OCI-LY7 (cell line): Measurements from ENCODE around the gene LSR. TPM values are rescaled to one million over a fixed set of nuclear protein-coding genes. Genes with fewer than 3 reads are reported as not detected.

Source experiments
- BruUV-seq: library from RNA; stranded (reverse); fragments of 400-500 nt; replicated peaks from 2 replicates; lab custom pipeline; 2021; lab: Mats Ljungman, UMichigan
- CTCF ChIA-PET: fragments of 300-600 bp; sonication (Branson Sonifier 250); formaldehyde crosslinking; loops from one replicate; lab custom pipeline; 2022; ENCODE audit warnings: antibody characterized with exemption; ENCODE audit not compliant: unreplicated experiment; lab: Charles Lee
- POLR2A ChIA-PET: fragments of 300-600 bp; sonication (Branson Sonifier 250); formaldehyde crosslinking; loops from one replicate; lab custom pipeline; 2022; ENCODE audit warnings: antibody characterized with exemption; lab: Charles Lee
- DNase-seq: peaks from one replicate; pipeline ENCODE4 v3.0.0-alpha.2; 2015; ENCODE audit warnings: low spot score
- H2AFZ ChIP-seq: fragments of 200-600 bp; sonication (generic), shearing (Covaris generic); 2 replicates; pipeline ENCODE4 v1.6.1; 2014; ENCODE audit warnings: mild to moderate bottlenecking, antibody characterized with exemption, low read length, moderate library complexity
- H3K27ac ChIP-seq: fragments of 200-600 bp; sonication (generic); 2 replicates; pipeline ENCODE4 v1.5.1; 2014; ENCODE audit warnings: mixed run types, low read depth, mild to moderate bottlenecking, moderate library complexity, low read length, inconsistent platforms; ENCODE audit not compliant: poor library complexity, severe bottlenecking
- H3K36me3 ChIP-seq: fragments of 200-600 bp; sonication (generic); 2 replicates; pipeline ENCODE4 v1.6.1; 2014; ENCODE audit warnings: mild to moderate bottlenecking, antibody characterized with exemption, low read length, moderate library complexity, mixed read lengths; ENCODE audit not compliant: insufficient read depth
- H3K4me1 ChIP-seq: fragments of 200-600 bp; sonication (generic); 2 replicates; pipeline ENCODE4 v1.5.1; 2014; ENCODE audit warnings: mild to moderate bottlenecking, low read length; ENCODE audit not compliant: insufficient read depth, poor library complexity, severe bottlenecking
- H3K4me2 ChIP-seq: fragments of 200-600 bp; sonication (generic); 2 replicates; pipeline ENCODE4 v1.6.1; 2014; ENCODE audit warnings: mild to moderate bottlenecking, low read length
- H3K4me3 ChIP-seq: fragments of 200-600 bp; sonication (generic); 2 replicates; pipeline ENCODE4 v1.5.1; 2014; ENCODE audit warnings: mild to moderate bottlenecking, low read depth, low read length; ENCODE audit not compliant: poor library complexity, severe bottlenecking
- H3K79me2 ChIP-seq: fragments of 200-600 bp; sonication (generic); 2 replicates; pipeline ENCODE4 v1.6.1; 2016; ENCODE audit warnings: low read depth, mild to moderate bottlenecking, low read length, moderate library complexity, mixed read lengths; ENCODE audit not compliant: insufficient read depth
- H3K9me2 ChIP-seq: fragments of 200-600 bp; sonication (generic); 2 replicates; pipeline ENCODE4 v1.6.1; 2016; ENCODE audit warnings: mild to moderate bottlenecking, low read length, mixed read lengths; ENCODE audit not compliant: insufficient read depth
- H3K9me3 ChIP-seq: fragments of 200-600 bp; sonication (generic); 2 replicates; pipeline ENCODE4 v1.6.1; 2014; ENCODE audit warnings: mild to moderate bottlenecking, mixed run types, low read length, mixed read lengths
- H4K20me1 ChIP-seq: fragments of 200-600 bp; sonication (generic); 2 replicates; pipeline ENCODE4 v1.6.1; 2014; ENCODE audit warnings: mild to moderate bottlenecking, antibody characterized with exemption, low read length, moderate library complexity, mixed read lengths; ENCODE audit not compliant: insufficient read depth
- CTCF ChIP-seq: fragments of 200-600 bp; sonication (generic); conservative IDR thresholded peaks from 2 replicates; pipeline ENCODE4 v1.5.1; 2014; ENCODE audit warnings: mild to moderate bottlenecking, antibody characterized with exemption, low read length, moderate library complexity, mixed read lengths
- EZH2phosphoT487 ChIP-seq: fragments of 200-600 bp; sonication (generic); IDR thresholded peaks from 2 replicates; pipeline ENCODE4 v1.6.1; 2018; ENCODE audit warnings: low read depth, borderline replicate concordance, mild to moderate bottlenecking, mixed run types, antibody characterized with exemption, low read length, moderate library complexity, mixed read lengths
- intact Hi-C: fragments of 100-400 bp; cut with micrococcal nuclease; formaldehyde crosslinking; loops from one replicate; pipeline ENCODE4 v1.10.0; 2022; ENCODE audit not compliant: unreplicated experiment
- total RNA-seq, 2 experiments: library from RNA; depleted of rRNA in 1 of 2; stranded (reverse); fragments of >200 nt in 1 of 2; shearing (Covaris generic) in 1 of 2; gene quantifications; 2 replicates each; pipeline ENCODE4 v1.2.3, GENCODE V29; 2014 to 2022

Gene LSR
- total RNA-seq, 2 experiments from 2014 or later, result 15.0 to 33.6 TPM

GRCh38 chr19:35254341-35255297 is 5.8 kb downstream of the LSR start:
- H3K4me1 ChIP-seq, result peaks cover 10% of the 10 kb centered on the region
- ChIA-PET CTCF (no interaction called here), POLR2A (interaction anchor here (0.6 kb wide), 1 partner anchor 262 kb away, joined by 3 read pairs; no protein-coding TSS in a partner anchor)
- H3K4me2 ChIP-seq, result no peak overlapping the region
- TF ChIP-seq EZH2phosphoT487 (no peak), CTCF (no peak)
- H3K79me2 ChIP-seq, result peaks cover 3% of the 10 kb centered on the region; the same call in 1 of the 2 replicates
- no peak overlapping the region for H3K27ac ChIP-seq
- peaks cover 46% of the 10 kb centered on the region for H3K36me3 ChIP-seq
- H4K20me1 ChIP-seq, result no peaks in the 10 kb centered on the region
- DNase-seq, result no peak
- no peaks in the 10 kb centered on the region for H3K9me2 ChIP-seq
- intact Hi-C loops, result no loop called here
- no peak overlapping the region for H3K4me3 ChIP-seq
- no peak overlapping the region for H2AFZ ChIP-seq
- H3K9me3 ChIP-seq, result no peaks in the 10 kb centered on the region
- no TSS peak for BruUV-seq

GRCh38 chr19:35256566-35256965 is 7.8 kb downstream of the LSR start:
- intact Hi-C loops, result no loop called here
- Histone ChIP-seq H2AFZ (no peak overlapping the region), H3K79me2 (no peaks in the 10 kb centered on the region), H3K27ac (no peak overlapping the region), H3K4me3 (no peak overlapping the region), H3K9me3 (no peaks in the 10 kb centered on the region), H3K9me2 (no peaks in the 10 kb centered on the region), H3K4me1 (peaks cover 4% of the 10 kb centered on the region), H3K36me3 (peaks cover 42% of the 10 kb centered on the region), H3K4me2 (no peak overlapping the region), H4K20me1 (no peaks in the 10 kb centered on the region)
- BruUV-seq, result no TSS peak
- CTCF ChIA-PET, result no interaction called here
- no peak for DNase-seq
- POLR2A ChIA-PET, result no interaction called here
- no peak for TF ChIP-seq CTCF
- no peak for TF ChIP-seq EZH2phosphoT487

- peaks cover 4% of the 10 kb centered on the region for H3K4me1 ChIP-seq
- BruUV-seq, result no TSS peak
- no peak for TF ChIP-seq EZH2phosphoT487
- intact Hi-C loops, result no loop called here
- no peak for DNase-seq
- H2AFZ ChIP-seq, result no peak overlapping the region
- H3K79me2 ChIP-seq, result no peaks in the 10 kb centered on the region
- ChIA-PET CTCF (no interaction called here), POLR2A (no interaction called here)
- H4K20me1 ChIP-seq, result no peaks in the 10 kb centered on the region
- H3K4me2 ChIP-seq, result no peak overlapping the region
- H3K27ac ChIP-seq, result no peak overlapping the region
- no peak overlapping the region for H3K4me3 ChIP-seq
- no peaks in the 10 kb centered on the region for H3K9me2 ChIP-seq
- peaks cover 44% of the 10 kb centered on the region for H3K36me3 ChIP-seq
- H3K9me3 ChIP-seq, result no peaks in the 10 kb centered on the region
Observed at GRCh38 chr19:35257113-35257461, 8.3 kb downstream of the LSR start.
